22Rv1 (cell line): ENCODE data around the gene NELL1.

Experiments
- ZFX ChIP-seq: fragments of 450-650 bp; IDR thresholded peaks from 2 replicates; pipeline ENCODE4 v1.6.1; 2017; ENCODE audit warnings: antibody characterized with exemption, borderline replicate concordance
- TF ChIP-seq, protein P1 (sequence below): fragments of 450-650 bp; IDR thresholded peaks from 2 replicates; pipeline ENCODE4 v1.5.1; 2017; ENCODE audit warnings: mild to moderate bottlenecking

- TF ChIP-seq, protein P1, sequence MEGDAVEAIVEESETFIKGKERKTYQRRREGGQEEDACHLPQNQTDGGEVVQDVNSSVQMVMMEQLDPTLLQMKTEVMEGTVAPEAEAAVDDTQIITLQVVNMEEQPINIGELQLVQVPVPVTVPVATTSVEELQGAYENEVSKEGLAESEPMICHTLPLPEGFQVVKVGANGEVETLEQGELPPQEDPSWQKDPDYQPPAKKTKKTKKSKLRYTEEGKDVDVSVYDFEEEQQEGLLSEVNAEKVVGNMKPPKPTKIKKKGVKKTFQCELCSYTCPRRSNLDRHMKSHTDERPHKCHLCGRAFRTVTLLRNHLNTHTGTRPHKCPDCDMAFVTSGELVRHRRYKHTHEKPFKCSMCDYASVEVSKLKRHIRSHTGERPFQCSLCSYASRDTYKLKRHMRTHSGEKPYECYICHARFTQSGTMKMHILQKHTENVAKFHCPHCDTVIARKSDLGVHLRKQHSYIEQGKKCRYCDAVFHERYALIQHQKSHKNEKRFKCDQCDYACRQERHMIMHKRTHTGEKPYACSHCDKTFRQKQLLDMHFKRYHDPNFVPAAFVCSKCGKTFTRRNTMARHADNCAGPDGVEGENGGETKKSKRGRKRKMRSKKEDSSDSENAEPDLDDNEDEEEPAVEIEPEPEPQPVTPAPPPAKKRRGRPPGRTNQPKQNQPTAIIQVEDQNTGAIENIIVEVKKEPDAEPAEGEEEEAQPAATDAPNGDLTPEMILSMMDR, result no peak
- TF ChIP-seq ZFX, result no peak
Measured at GRCh38 chr11:21088930-21089329, 419.5 kb downstream of the NELL1 start.
